ENCODE measurements around the gene MSI2. TPM values are rescaled to one million over a fixed set of nuclear protein-coding genes. Genes with fewer than 3 reads are reported as not detected.

Gene MSI2
- total and polyA plus RNA-seq, 2 donors (not counting 3 experiments of a cell fraction or from before 2014, with no cell fraction given) = 20.9 to 59.3 TPM

DNA sequence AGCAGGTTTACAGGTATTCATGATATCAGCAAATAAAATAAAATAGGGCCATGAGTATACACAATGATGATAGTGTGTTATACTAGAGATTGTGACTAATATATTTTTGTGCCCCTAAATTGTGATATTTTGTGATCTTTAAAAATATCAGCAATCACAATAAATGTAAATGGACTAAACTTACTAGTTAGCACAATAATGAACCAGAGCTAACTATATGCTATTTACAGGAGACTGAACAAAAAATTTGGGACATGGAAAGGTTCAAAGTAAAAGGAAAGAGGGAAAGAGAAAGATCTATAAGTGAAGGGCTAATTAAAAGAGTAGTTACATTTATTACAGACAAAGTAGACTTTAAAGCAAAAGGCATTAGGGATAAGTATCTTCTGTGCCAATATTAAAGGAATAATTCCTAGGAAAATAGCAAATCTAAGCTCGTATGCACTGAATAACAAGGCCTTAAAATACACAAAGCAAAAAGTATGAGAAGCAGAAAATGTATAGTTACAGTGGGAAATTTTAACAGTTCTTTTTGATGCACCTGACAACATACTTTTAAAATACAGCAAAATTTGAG, 5.0 kb upstream of the MSI2 start:
- Histone ChIP-seq H3K9me1 (replicated peaks; ENCODE audit: control insufficient read depth, extremely low read depth, insufficient read depth, low read length) (no peaks in the 10 kb centered on the region), H3K27me3 (ENCODE audit: control insufficient read depth in 2 of 2, insufficient read depth in 2 of 2, low read length in 2 of 2) (peaks cover 6 to 7% of the 10 kb centered on the region in 2 experiments), H3K79me2 (ENCODE audit: control insufficient read depth, insufficient read depth, low read length) (no peaks in the 10 kb centered on the region), H3K4me1 (ENCODE audit: control insufficient read depth, extremely low read depth, insufficient read depth, low read length) (peaks cover 2% of the 10 kb centered on the region), H3K9me3 (replicated peaks; ENCODE audit: control insufficient read depth, insufficient read depth, low read length) (no peaks in the 10 kb centered on the region), H3K36me3 (ENCODE audit: control insufficient read depth in 2 of 2, extremely low read depth in 1 of 2, insufficient read depth in 2 of 2, low read length in 2 of 2) (no peaks in the 10 kb centered on the region), H3K4me2 (ENCODE audit: insufficient read depth, low read length) (no peak overlapping the region), H3K27ac (ENCODE audit: insufficient read depth, low read depth, low read length) (no peak overlapping the region), H3K9ac (replicated peaks; ENCODE audit: extremely low read depth, insufficient read depth, low read length) (no peak overlapping the region), H3K4me3 (replicated peaks in 1 of 3; ENCODE audit: insufficient read depth in 1 of 3, low read depth in 1 of 3, low read length in 3 of 3) (no peak overlapping the region), H2AFZ (ENCODE audit: low read depth, low read length) (no peak overlapping the region), H4K20me1 (replicated peaks; ENCODE audit: control insufficient read depth, extremely low read depth, insufficient read depth, low read length) (no peaks in the 10 kb centered on the region)
- no TSS peak for BruUV-seq (replicated peaks)
- intact Hi-C loops (cut with micrococcal nuclease) = no loop called here
- ChIA-PET POLR2A (no interaction called here), CTCF (interaction anchor here (1.0 to 1.2 kb wide), 2 partner anchors 8 to 421 kb away, joined by 4 to 13 read pairs; no protein-coding TSS in a partner anchor)
- dilution Hi-C loops (cut with MboI; ENCODE audit: extremely low pct_ligation_motif_present, low sequenced_read_pairs) = no loop called here
- FAIRE-seq (no peak), DNase-seq (ENCODE audit: low read depth, low spot score) (no peak)
- TF ChIP-seq POLR2AphosphoS5 (IDR thresholded peaks at IDR 0.05; ENCODE audit: insufficient read depth, low read depth, low read length) (no peak), FOS (IDR thresholded peaks at IDR 0.05; ENCODE audit: borderline replicate concordance, insufficient read depth, low read length) (no peak), EZH2 (IDR thresholded peaks at IDR 0.05; ENCODE audit: borderline replicate concordance, low read depth, low read length, severe bottlenecking) (no peak), MYC (IDR thresholded peaks at IDR 0.05; ENCODE audit: low read depth, low read length) (no peak), POLR2A (IDR thresholded peaks at IDR 0.05; ENCODE audit: low read depth, low read length) (no peak), JUN (IDR thresholded peaks at IDR 0.05; ENCODE audit: borderline replicate concordance, insufficient read depth, insufficient read length, low read depth) (no peak), GATA2 (IDR thresholded peaks at IDR 0.05; ENCODE audit: insufficient read depth, insufficient read length, low read depth, low read length) (no peak)
- TF ChIP-seq, protein P1, sequence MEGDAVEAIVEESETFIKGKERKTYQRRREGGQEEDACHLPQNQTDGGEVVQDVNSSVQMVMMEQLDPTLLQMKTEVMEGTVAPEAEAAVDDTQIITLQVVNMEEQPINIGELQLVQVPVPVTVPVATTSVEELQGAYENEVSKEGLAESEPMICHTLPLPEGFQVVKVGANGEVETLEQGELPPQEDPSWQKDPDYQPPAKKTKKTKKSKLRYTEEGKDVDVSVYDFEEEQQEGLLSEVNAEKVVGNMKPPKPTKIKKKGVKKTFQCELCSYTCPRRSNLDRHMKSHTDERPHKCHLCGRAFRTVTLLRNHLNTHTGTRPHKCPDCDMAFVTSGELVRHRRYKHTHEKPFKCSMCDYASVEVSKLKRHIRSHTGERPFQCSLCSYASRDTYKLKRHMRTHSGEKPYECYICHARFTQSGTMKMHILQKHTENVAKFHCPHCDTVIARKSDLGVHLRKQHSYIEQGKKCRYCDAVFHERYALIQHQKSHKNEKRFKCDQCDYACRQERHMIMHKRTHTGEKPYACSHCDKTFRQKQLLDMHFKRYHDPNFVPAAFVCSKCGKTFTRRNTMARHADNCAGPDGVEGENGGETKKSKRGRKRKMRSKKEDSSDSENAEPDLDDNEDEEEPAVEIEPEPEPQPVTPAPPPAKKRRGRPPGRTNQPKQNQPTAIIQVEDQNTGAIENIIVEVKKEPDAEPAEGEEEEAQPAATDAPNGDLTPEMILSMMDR (IDR thresholded peaks at IDR 0.05; ENCODE audit: extremely low read depth in 1 of 2, insufficient read depth in 1 of 2, low read depth in 1 of 2, low read length in 2 of 2) = no peak
- TF ChIP-seq, protein P2, sequence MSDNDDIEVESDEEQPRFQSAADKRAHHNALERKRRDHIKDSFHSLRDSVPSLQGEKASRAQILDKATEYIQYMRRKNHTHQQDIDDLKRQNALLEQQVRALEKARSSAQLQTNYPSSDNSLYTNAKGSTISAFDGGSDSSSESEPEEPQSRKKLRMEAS (IDR thresholded peaks at IDR 0.05; ENCODE audit: insufficient read depth, insufficient read length) = no peak

Data from endothelial cell of umbilical vein (primary cell).